CD4-positive, alpha-beta memory T cell (primary cell): Measurements from ENCODE around the gene RNU6-9. TPM values are rescaled to one million over a fixed set of nuclear protein-coding genes. Genes with fewer than 3 reads are reported as not detected.

Experiments used
- CTCF ChIA-PET: fragments of 350-600 bp; sonication (Branson Sonifier 250); formaldehyde crosslinking; loops from one replicate; lab custom pipeline; 2021; ENCODE audit warnings: inconsistent platforms; ENCODE audit not compliant: partially characterized antibody; lab: Charles Lee
- POLR2A ChIA-PET: fragments of 350-600 bp; sonication (Branson Sonifier 250); formaldehyde crosslinking; loops from one replicate; lab custom pipeline; 2021; ENCODE audit not compliant: partially characterized antibody; lab: Charles Lee
- DNase-seq, 5 donors: peaks; one replicate each; pipeline versions ENCODE4 v3.0.0 to v3.0.0-alpha.2; 2020 to 2022; ENCODE audit warnings: mixed read lengths in 1 of 5
- H3K27ac ChIP-seq: one replicate; pipeline ENCODE4 v1.7.0; 2013; ENCODE audit warnings: low read depth, low read length
- H3K27me3 ChIP-seq: 2 replicates; pipeline ENCODE4 v1.7.0; 2013; ENCODE audit warnings: mild to moderate bottlenecking, low read length, moderate library complexity; ENCODE audit not compliant: insufficient read depth
- H3K36me3 ChIP-seq: 2 replicates; pipeline ENCODE4 v1.7.0; 2013; ENCODE audit warnings: mild to moderate bottlenecking, low read length, moderate library complexity; ENCODE audit not compliant: insufficient read depth
- H3K4me1 ChIP-seq: 2 replicates; pipeline ENCODE4 v1.7.0; 2013; ENCODE audit warnings: mild to moderate bottlenecking, low read length, moderate library complexity; ENCODE audit not compliant: insufficient read depth
- H3K4me3 ChIP-seq, 2 donors: one replicate each; pipeline ENCODE4 v1.7.0; 2013; ENCODE audit warnings: low read length in 2 of 2, mild to moderate bottlenecking in 1 of 2
- H3K9me3 ChIP-seq, 2 donors: one replicate each; pipeline ENCODE4 v1.7.0; 2013; ENCODE audit warnings: low read length in 2 of 2, control low read depth in 1 of 2; ENCODE audit not compliant: control insufficient read depth in 1 of 2
- H3K27ac Mint-ChIP-seq, 7 donors: one replicate each; pipeline ENCODE4 v1.8.0; 2020 to 2021; ENCODE audit warnings: mixed read lengths in 7 of 7, mild to moderate bottlenecking in 6 of 7, inconsistent platforms in 3 of 7, moderate library complexity in 3 of 7
- H3K27me3 Mint-ChIP-seq, 2 donors: one replicate each; pipeline ENCODE4 v1.8.0; 2020 to 2021; ENCODE audit warnings: mixed read lengths in 2 of 2
- H3K36me3 Mint-ChIP-seq, 2 donors: one replicate each; pipeline ENCODE4 v1.8.0; 2020 to 2021; ENCODE audit warnings: mixed read lengths in 2 of 2, inconsistent platforms in 1 of 2, mild to moderate bottlenecking in 1 of 2
- H3K4me1 Mint-ChIP-seq, 4 donors: one replicate each; pipeline ENCODE4 v1.8.0; 2020 to 2021; ENCODE audit warnings: mixed read lengths in 4 of 4, mild to moderate bottlenecking in 1 of 4
- H3K4me3 Mint-ChIP-seq, 8 donors: one replicate each; pipeline ENCODE4 v1.8.0; 2020 to 2021; ENCODE audit warnings: mixed read lengths in 8 of 8, mild to moderate bottlenecking in 7 of 8, moderate library complexity in 6 of 8, inconsistent platforms in 3 of 8
- H3K9me3 Mint-ChIP-seq, 8 donors: one replicate each; pipeline ENCODE4 v1.8.0; 2020 to 2021; ENCODE audit warnings: mixed read lengths in 8 of 8, mild to moderate bottlenecking in 5 of 8, inconsistent platforms in 3 of 8, moderate library complexity in 1 of 8
- intact Hi-C: fragments of 100-400 bp; cut with micrococcal nuclease; formaldehyde crosslinking; loops from one replicate; pipeline ENCODE4 v1.15.1; 2023
- polyA plus RNA-seq, 2 donors: library from polyadenylated mRNA; unstranded; fragments of 300-500 nt; fragmentation: Illumina TruSeq; gene quantifications; one replicate each; pipeline ENCODE4 v1.2.3, GENCODE V29; 2021
- total RNA-seq, 2 experiments: library from RNA; stranded (reverse); gene quantifications; one replicate each; pipeline ENCODE4 v1.2.3, GENCODE V29; 2021

Gene RNU6-9
- total and polyA plus RNA-seq, 4 experiments from 2014 or later, result not detected

DNA sequence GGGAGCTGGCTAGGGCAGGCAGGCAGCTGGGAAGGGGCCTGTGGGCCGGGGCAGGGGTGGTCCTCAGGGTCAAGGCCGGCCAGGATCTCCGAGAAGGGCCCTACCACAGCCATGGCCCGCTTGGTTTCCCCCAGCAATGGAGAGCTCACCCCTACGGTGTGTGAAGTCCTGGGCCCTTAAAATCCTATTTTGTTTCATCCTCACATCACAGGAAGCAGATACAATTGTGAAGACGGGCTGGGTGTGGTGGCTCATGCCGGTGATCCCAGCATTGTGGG, 8.7 kb downstream of the RNU6-9 start:
- CTCF ChIA-PET, result interaction anchor here (0.6 to 1.4 kb wide), 3 partner anchors 13 to 38 kb away, joined by 3 to 4 read pairs (median 3); no protein-coding TSS in a partner anchor
- Mint-ChIP-seq H3K27me3 (no peaks in the 10 kb centered on the region), H3K4me1 (peaks cover 3 to 43% (median 18%) of the 10 kb centered on the region in 4 donors), H3K36me3 (peaks cover 3 to 15% of the 10 kb centered on the region in 2 donors), H3K27ac (peak overlapping the region in 4 of 7 donors; percentile 18 to 61 (median 37)), H3K9me3 (peaks cover 0 to 1% (median 0%) of the 10 kb centered on the region in 8 donors), H3K4me3 (no peak overlapping the region)
- Histone ChIP-seq H3K36me3 (peaks cover 28% of the 10 kb centered on the region), H3K27me3 (no peaks in the 10 kb centered on the region), H3K4me1 (peaks cover 40% of the 10 kb centered on the region), H3K27ac (no peak overlapping the region), H3K4me3 (no peak overlapping the region), H3K9me3 (no peaks in the 10 kb centered on the region)
- POLR2A ChIA-PET, result interaction anchor here (1.3 to 2.9 kb wide), 2 partner anchors 9 to 14 kb away, joined by 4 to 29 read pairs; partner anchors contain the start of genes KISS1R, MED16 and RNU6-9
- DNase-seq, result no peak
- intact Hi-C loops, result no loop called here

DNA sequence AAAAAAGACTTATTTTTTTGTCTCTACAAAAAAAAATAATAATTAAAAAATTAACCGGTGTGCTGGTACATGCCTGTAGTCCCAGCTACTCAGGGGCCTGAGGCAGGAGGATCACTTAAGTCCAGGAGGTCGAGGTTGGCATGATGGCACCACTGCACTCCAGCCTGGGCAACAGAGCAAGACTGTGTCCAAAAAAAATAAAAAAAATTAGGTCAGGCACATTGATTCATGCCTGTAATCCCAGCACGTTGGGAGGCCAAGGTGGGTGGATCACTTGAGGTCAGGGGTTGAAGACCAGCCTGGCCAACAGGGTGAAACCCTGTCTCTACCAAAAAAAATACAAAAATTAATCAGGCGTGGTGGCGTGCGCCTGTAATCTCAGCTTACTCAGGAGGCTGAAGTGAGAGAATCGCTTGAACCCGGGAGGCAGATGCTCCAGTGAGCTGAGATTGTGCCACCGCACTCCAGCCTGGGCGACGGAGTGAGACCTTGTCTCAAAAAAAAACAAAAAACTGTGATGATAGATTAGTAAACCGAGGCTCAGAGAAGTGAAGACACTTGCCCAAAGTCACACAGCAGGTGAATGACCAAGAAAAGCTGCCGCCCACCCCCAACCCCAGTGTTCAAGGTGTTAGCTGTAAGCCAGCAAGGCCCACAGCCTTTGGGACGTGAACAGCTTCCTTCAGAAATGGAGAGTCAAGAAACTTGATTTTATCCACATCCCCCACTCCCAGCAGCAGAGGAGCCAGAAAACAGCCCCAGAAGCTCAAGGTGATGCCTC, 9.4 kb downstream of the RNU6-9 start:
- H3K27me3 Mint-ChIP-seq, result no peaks in the 10 kb centered on the region
- H3K27ac ChIP-seq, result no peak overlapping the region
- no peak overlapping the region for H3K4me3 Mint-ChIP-seq
- ChIA-PET CTCF (interaction anchor here (1.0 to 1.4 kb wide), 3 partner anchors 15 to 39 kb away, joined by 3 to 10 read pairs (median 4); no protein-coding TSS in a partner anchor), POLR2A (interaction anchor here (1.3 to 2.9 kb wide), 3 partner anchors 9 to 367 kb away, joined by 4 to 29 read pairs (median 4); partner anchors contain the start of genes KISS1R, MED16 and RNU6-9)
- no peaks in the 10 kb centered on the region for H3K27me3 ChIP-seq
- peaks cover 0 to 1% (median 0%) of the 10 kb centered on the region in 8 donors for H3K9me3 Mint-ChIP-seq
- H3K9me3 ChIP-seq, result no peaks in the 10 kb centered on the region
- H3K36me3 Mint-ChIP-seq, result peaks cover 2 to 14% of the 10 kb centered on the region in 2 donors
- H3K36me3 ChIP-seq, result peaks cover 24% of the 10 kb centered on the region
- H3K4me1 ChIP-seq, result peaks cover 46% of the 10 kb centered on the region
- H3K4me1 Mint-ChIP-seq, result peaks cover 6 to 49% (median 22%) of the 10 kb centered on the region in 4 donors
- peak overlapping the region in 4 of 7 donors; percentile 42 to 62 (median 52) for H3K27ac Mint-ChIP-seq
- no peak overlapping the region for H3K4me3 ChIP-seq
- intact Hi-C loops, result no loop called here
- no peak for DNase-seq

DNA sequence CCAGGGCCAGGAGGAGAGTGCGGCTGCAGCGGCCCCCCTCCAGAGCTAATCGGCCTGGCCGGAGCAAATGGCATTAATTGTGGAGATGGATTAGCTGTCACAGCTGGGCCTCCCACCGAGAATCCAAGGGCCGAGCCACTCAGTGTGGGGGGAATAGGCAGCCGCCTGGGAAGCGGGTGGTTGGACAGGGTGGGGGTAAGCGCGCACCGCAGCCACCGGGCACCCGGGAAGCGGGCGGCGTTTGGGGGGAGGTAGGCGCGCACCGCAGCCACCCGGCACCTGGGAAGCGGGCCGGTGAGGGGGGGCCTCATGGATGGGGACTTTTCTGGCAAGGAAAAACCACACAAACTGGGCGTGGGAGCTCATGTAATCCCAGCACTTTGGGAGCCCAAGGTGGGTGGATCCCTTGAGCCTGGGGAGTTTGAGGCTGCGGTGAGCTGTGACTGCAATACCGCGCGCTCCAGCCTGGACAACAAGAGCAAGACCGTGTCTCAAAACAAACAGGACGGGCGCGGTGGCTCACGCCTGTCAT, 10.0 kb downstream of the RNU6-9 start:
- Histone ChIP-seq H3K27ac (no peak overlapping the region), H3K9me3 (no peaks in the 10 kb centered on the region), H3K27me3 (no peaks in the 10 kb centered on the region), H3K36me3 (peaks cover 24% of the 10 kb centered on the region), H3K4me1 (peaks cover 53% of the 10 kb centered on the region), H3K4me3 (no peak overlapping the region)
- Mint-ChIP-seq H3K4me1 (peaks cover 7 to 56% (median 26%) of the 10 kb centered on the region in 4 donors), H3K4me3 (no peak overlapping the region), H3K27me3 (no peaks in the 10 kb centered on the region), H3K27ac (no peak overlapping the region), H3K9me3 (peaks cover 0 to 1% (median 0%) of the 10 kb centered on the region in 8 donors), H3K36me3 (peaks cover 2 to 14% of the 10 kb centered on the region in 2 donors)
- CTCF ChIA-PET, result interaction anchor here (1.0 to 1.4 kb wide), 3 partner anchors 10 to 39 kb away, joined by 3 to 10 read pairs (median 5); partner anchors contain the start of genes MED16 and RNU6-9
- POLR2A ChIA-PET, result interaction anchor here (1.3 to 2.9 kb wide), 3 partner anchors 10 to 366 kb away, joined by 4 to 29 read pairs (median 4); partner anchors contain the start of genes KISS1R, MED16 and RNU6-9
- intact Hi-C loops, result no loop called here
- DNase-seq, result no peak

GRCh38 chr19:904545-904944, 11.3 kb downstream of the RNU6-9 start:
- no peak for DNase-seq
- POLR2A ChIA-PET, result interaction anchor here (0.6 to 7.9 kb wide), 4 partner anchors 8 to 365 kb away, joined by 4 to 252 read pairs (median 32); partner anchors contain the start of genes MED16 and RNU6-9
- H3K36me3 Mint-ChIP-seq, result peaks cover 9 to 24% of the 10 kb centered on the region in 2 donors
- no peak overlapping the region for H3K4me3 ChIP-seq
- CTCF ChIA-PET, result interaction anchor here (1.4 kb wide), 1 partner anchor 11 kb away, joined by 5 read pairs; the partner anchor contains the start of genes MED16 and RNU6-9
- peaks cover 0 to under 1% (median 0%) of the 10 kb centered on the region in 8 donors for H3K9me3 Mint-ChIP-seq
- H3K4me3 Mint-ChIP-seq, result peak overlapping the region in 1 of 8 donors; percentile 25
- no peaks in the 10 kb centered on the region for H3K9me3 ChIP-seq
- H3K27me3 ChIP-seq, result no peaks in the 10 kb centered on the region
- H3K4me1 Mint-ChIP-seq, result peaks cover 15 to 68% (median 36%) of the 10 kb centered on the region in 4 donors
- peaks cover 16% of the 10 kb centered on the region for H3K36me3 ChIP-seq
- intact Hi-C loops, result no loop called here
- no peak overlapping the region for H3K27ac ChIP-seq
- no peaks in the 10 kb centered on the region for H3K27me3 Mint-ChIP-seq
- peak overlapping the region in 6 of 7 donors; percentile 53 to 100 (median 64) for H3K27ac Mint-ChIP-seq
- H3K4me1 ChIP-seq, result peaks cover 63% of the 10 kb centered on the region

GRCh38 chr19:906480-906879, 13.2 kb downstream of the RNU6-9 start:
- Histone ChIP-seq H3K36me3 (peaks cover 5% of the 10 kb centered on the region), H3K9me3 (no peaks in the 10 kb centered on the region), H3K4me1 (peaks cover 67% of the 10 kb centered on the region), H3K4me3 (no peak overlapping the region), H3K27ac (peak overlapping the region; percentile 89), H3K27me3 (no peaks in the 10 kb centered on the region)
- Mint-ChIP-seq H3K4me1 (peaks cover 19 to 74% (median 44%) of the 10 kb centered on the region in 4 donors), H3K27ac (peak overlapping the region; percentile 93 to 100 (median 100)), H3K9me3 (peaks cover 0 to 2% (median 0%) of the 10 kb centered on the region in 8 donors), H3K4me3 (peak overlapping the region; percentile 31 to 76 (median 62)), H3K36me3 (peaks cover 14 to 20% of the 10 kb centered on the region in 2 donors), H3K27me3 (no peaks in the 10 kb centered on the region)
- POLR2A ChIA-PET, result interaction anchor here (0.7 to 7.9 kb wide), 8 partner anchors 10 to 363 kb away, joined by 3 to 252 read pairs (median 6); partner anchors contain the start of genes CIRBP, MED16 and RNU6-9
- no peak for DNase-seq
- CTCF ChIA-PET, result interaction anchor here (1.1 to 4.2 kb wide), 5 partner anchors 9 to 78 kb away, joined by 3 to 23 read pairs (median 5); partner anchors contain the start of gene WDR18
- intact Hi-C loops, result no loop called here

GRCh38 chr19:907183-907853, 14.0 kb downstream of the RNU6-9 start:
- peaks cover 70% of the 10 kb centered on the region for H3K4me1 ChIP-seq
- POLR2A ChIA-PET, result interaction anchor here (0.7 to 7.9 kb wide), 11 partner anchors 11 to 362 kb away, joined by 3 to 252 read pairs (median 4); partner anchors contain the start of genes CIRBP, MED16 and RNU6-9
- H3K9me3 ChIP-seq, result no peaks in the 10 kb centered on the region
- no peaks in the 10 kb centered on the region for H3K27me3 ChIP-seq
- no peak for DNase-seq
- H3K27ac ChIP-seq, result peak overlapping the region; percentile 89
- Mint-ChIP-seq H3K36me3 (peaks cover 14 to 20% of the 10 kb centered on the region in 2 donors), H3K27me3 (no peaks in the 10 kb centered on the region), H3K4me1 (peaks cover 19 to 72% (median 44%) of the 10 kb centered on the region in 4 donors), H3K4me3 (peak overlapping the region; percentile 43 to 89 (median 62)), H3K27ac (peak overlapping the region; percentile 93 to 100 (median 100)), H3K9me3 (peaks cover 0 to 2% (median 0%) of the 10 kb centered on the region in 8 donors)
- no peak overlapping the region for H3K4me3 ChIP-seq
- CTCF ChIA-PET, result interaction anchor here (0.7 to 4.2 kb wide), 8 partner anchors 9 to 77 kb away, joined by 3 to 23 read pairs (median 4); partner anchors contain the start of gene WDR18
- peaks cover 5% of the 10 kb centered on the region for H3K36me3 ChIP-seq
- intact Hi-C loops, result no loop called here
